ENCODE results near the gene BUB3.

GRCh38 chr10:123136221-123136805 is 17.9 kb upstream of the BUB3 start:
- TF ChIP-seq CTCF (conservative IDR thresholded peaks at IDR 0.05; ENCODE audit: low read depth in 2 of 2) = no peak
- TF ChIP-seq ETS1 (IDR thresholded peaks at IDR 0.05) = no peak
- TF ChIP-seq POLR2AphosphoS5 (IDR thresholded peaks at IDR 0.05; ENCODE audit: low read depth) = no peak
- TF ChIP-seq EZH2 (IDR thresholded peaks at IDR 0.05; ENCODE audit: low read depth, unreplicated experiment) = peak; percentile 95
- TF ChIP-seq ZNF331 (CRISPR knock-in tag; IDR thresholded peaks at IDR 0.05; ENCODE audit: low read depth) = no peak
- TF ChIP-seq, protein P1, sequence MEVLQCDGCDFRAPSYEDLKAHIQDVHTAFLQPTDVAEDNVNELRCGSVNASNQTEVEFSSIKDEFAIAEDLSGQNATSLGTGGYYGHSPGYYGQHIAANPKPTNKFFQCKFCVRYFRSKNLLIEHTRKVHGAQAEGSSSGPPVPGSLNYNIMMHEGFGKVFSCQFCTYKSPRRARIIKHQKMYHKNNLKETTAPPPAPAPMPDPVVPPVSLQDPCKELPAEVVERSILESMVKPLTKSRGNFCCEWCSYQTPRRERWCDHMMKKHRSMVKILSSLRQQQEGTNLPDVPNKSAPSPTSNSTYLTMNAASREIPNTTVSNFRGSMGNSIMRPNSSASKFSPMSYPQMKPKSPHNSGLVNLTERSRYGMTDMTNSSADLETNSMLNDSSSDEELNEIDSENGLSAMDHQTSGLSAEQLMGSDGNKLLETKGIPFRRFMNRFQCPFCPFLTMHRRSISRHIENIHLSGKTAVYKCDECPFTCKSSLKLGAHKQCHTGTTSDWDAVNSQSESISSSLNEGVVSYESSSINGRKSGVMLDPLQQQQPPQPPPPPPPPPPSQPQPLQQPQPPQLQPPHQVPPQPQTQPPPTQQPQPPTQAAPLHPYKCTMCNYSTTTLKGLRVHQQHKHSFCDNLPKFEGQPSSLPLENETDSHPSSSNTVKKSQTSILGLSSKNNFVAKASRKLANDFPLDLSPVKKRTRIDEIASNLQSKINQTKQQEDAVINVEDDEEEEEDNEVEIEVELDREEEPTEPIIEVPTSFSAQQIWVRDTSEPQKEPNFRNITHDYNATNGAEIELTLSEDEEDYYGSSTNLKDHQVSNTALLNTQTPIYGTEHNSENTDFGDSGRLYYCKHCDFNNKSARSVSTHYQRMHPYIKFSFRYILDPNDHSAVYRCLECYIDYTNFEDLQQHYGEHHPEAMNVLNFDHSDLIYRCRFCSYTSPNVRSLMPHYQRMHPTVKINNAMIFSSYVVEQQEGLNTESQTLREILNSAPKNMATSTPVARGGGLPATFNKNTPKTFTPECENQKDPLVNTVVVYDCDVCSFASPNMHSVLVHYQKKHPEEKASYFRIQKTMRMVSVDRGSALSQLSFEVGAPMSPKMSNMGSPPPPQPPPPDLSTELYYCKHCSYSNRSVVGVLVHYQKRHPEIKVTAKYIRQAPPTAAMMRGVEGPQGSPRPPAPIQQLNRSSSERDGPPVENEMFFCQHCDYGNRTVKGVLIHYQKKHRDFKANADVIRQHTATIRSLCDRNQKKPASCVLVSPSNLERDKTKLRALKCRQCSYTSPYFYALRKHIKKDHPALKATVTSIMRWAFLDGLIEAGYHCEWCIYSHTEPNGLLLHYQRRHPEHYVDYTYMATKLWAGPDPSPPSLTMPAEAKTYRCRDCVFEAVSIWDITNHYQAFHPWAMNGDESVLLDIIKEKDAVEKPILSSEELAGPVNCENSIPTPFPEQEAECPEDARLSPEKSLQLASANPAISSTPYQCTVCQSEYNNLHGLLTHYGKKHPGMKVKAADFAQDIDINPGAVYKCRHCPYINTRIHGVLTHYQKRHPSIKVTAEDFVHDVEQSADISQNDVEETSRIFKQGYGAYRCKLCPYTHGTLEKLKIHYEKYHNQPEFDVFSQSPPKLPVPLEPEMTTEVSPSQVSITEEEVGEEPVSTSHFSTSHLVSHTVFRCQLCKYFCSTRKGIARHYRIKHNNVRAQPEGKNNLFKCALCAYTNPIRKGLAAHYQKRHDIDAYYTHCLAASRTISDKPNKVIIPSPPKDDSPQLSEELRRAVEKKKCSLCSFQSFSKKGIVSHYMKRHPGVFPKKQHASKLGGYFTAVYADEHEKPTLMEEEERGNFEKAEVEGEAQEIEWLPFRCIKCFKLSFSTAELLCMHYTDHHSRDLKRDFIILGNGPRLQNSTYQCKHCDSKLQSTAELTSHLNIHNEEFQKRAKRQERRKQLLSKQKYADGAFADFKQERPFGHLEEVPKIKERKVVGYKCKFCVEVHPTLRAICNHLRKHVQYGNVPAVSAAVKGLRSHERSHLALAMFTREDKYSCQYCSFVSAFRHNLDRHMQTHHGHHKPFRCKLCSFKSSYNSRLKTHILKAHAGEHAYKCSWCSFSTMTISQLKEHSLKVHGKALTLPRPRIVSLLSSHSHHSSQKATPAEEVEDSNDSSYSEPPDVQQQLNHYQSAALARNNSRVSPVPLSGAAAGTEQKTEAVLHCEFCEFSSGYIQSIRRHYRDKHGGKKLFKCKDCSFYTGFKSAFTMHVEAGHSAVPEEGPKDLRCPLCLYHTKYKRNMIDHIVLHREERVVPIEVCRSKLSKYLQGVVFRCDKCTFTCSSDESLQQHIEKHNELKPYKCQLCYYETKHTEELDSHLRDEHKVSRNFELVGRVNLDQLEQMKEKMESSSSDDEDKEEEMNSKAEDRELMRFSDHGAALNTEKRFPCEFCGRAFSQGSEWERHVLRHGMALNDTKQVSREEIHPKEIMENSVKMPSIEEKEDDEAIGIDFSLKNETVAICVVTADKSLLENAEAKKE (CRISPR knock-in tag; IDR thresholded peaks at IDR 0.05) = no peak
